ES-I3 (cell line): Measurements from ENCODE around the gene FXYD1.
"Not testable (repeated sequence)": the region's sequence is repeated elsewhere in the genome, so short reads cannot be mapped to it uniquely, and the experiment has no call there.

Experiments
- H3K36me3 ChIP-seq: 2 replicates; pipeline ENCODE4 v1.6.1; 2013; ENCODE audit warnings: mild to moderate bottlenecking, low read length, control low read depth, moderate library complexity; ENCODE audit not compliant: insufficient read depth
- H3K4me1 ChIP-seq: 2 replicates; pipeline ENCODE4 v1.6.1; 2013; ENCODE audit warnings: mild to moderate bottlenecking, control low read depth, low read length; ENCODE audit not compliant: insufficient read depth
- H3K9ac ChIP-seq: 2 replicates; pipeline ENCODE4 v1.6.1; 2013; ENCODE audit warnings: low read depth, mild to moderate bottlenecking, low read length, moderate library complexity
- H3K9me3 ChIP-seq: 2 replicates; pipeline ENCODE4 v1.6.1; 2013; ENCODE audit warnings: mild to moderate bottlenecking, low read length, moderate library complexity; ENCODE audit not compliant: control insufficient read depth, insufficient read depth

FXYD1 gene

GRCh38 chr19:35101949-35102348 is 36.7 kb upstream of the FXYD1 start:
- not testable (repeated sequence) for H3K9me3 ChIP-seq, H3K9ac ChIP-seq, H3K4me1 ChIP-seq, H3K36me3 ChIP-seq

GRCh38 chr19:35103614-35104013 is 35.0 kb upstream of the FXYD1 start:
- H3K9ac ChIP-seq, H3K9me3 ChIP-seq, H3K4me1 ChIP-seq, H3K36me3 ChIP-seq: not testable (repeated sequence)

GRCh38 chr19:35104361-35104760 is 34.3 kb upstream of the FXYD1 start:
- H3K9ac ChIP-seq: no peak overlapping the region
- no peaks in the 10 kb centered on the region for H3K9me3 ChIP-seq
- peaks cover 3% of the 10 kb centered on the region; the same call in 1 of the 2 replicates for H3K4me1 ChIP-seq
- H3K36me3 ChIP-seq: no peaks in the 10 kb centered on the region

GRCh38 chr19:35105047-35105410 is 33.6 kb upstream of the FXYD1 start:
- Histone ChIP-seq H3K9me3 (no peaks in the 10 kb centered on the region), H3K9ac (no peak overlapping the region), H3K36me3 (no peaks in the 10 kb centered on the region), H3K4me1 (peaks cover 3% of the 10 kb centered on the region; the same call in 1 of the 2 replicates)

GRCh38 chr19:35105411-35106290 is 33.0 kb upstream of the FXYD1 start:
- Histone ChIP-seq H3K4me1 (peaks cover 5% of the 10 kb centered on the region; the same call in 1 of the 2 replicates), H3K36me3 (no peaks in the 10 kb centered on the region), H3K9ac (no peak overlapping the region), H3K9me3 (no peaks in the 10 kb centered on the region)

GRCh38 chr19:35106291-35106583 is 32.4 kb upstream of the FXYD1 start:
- H3K9ac ChIP-seq: no peak overlapping the region
- H3K4me1 ChIP-seq: peaks cover 8% of the 10 kb centered on the region; the same call in 1 of the 2 replicates
- H3K9me3 ChIP-seq: no peaks in the 10 kb centered on the region
- H3K36me3 ChIP-seq: no peaks in the 10 kb centered on the region

GRCh38 chr19:35106898-35107541 is 31.6 kb upstream of the FXYD1 start:
- Histone ChIP-seq H3K9me3 (no peaks in the 10 kb centered on the region), H3K36me3 (no peaks in the 10 kb centered on the region), H3K4me1 (peaks cover 8% of the 10 kb centered on the region; the same call in 1 of the 2 replicates), H3K9ac (no peak overlapping the region)

GRCh38 chr19:35107545-35107944 is 31.1 kb upstream of the FXYD1 start:
- Histone ChIP-seq H3K4me1 (peaks cover 8% of the 10 kb centered on the region; the same call in 1 of the 2 replicates), H3K36me3 (no peaks in the 10 kb centered on the region), H3K9me3 (no peaks in the 10 kb centered on the region), H3K9ac (no peak overlapping the region)

GRCh38 chr19:35108730-35109129 is 29.9 kb upstream of the FXYD1 start:
- Histone ChIP-seq H3K4me1 (peaks cover 8% of the 10 kb centered on the region; the same call in 1 of the 2 replicates), H3K9ac (no peak overlapping the region), H3K9me3 (no peaks in the 10 kb centered on the region), H3K36me3 (no peaks in the 10 kb centered on the region)

- H3K9ac ChIP-seq: no peak overlapping the region
- no peaks in the 10 kb centered on the region for H3K36me3 ChIP-seq
- peaks cover 14% of the 10 kb centered on the region for H3K4me1 ChIP-seq
- no peaks in the 10 kb centered on the region for H3K9me3 ChIP-seq
Observed at GRCh38 chr19:35109395-35110112, 29.1 kb upstream of the FXYD1 start.

GRCh38 chr19:35110974-35111373 is 27.6 kb upstream of the FXYD1 start:
- H3K36me3 ChIP-seq: no peaks in the 10 kb centered on the region
- peaks cover 25% of the 10 kb centered on the region for H3K4me1 ChIP-seq
- H3K9ac ChIP-seq: no peak overlapping the region
- H3K9me3 ChIP-seq: no peaks in the 10 kb centered on the region

GRCh38 chr19:35112995-35113688 is 25.5 kb upstream of the FXYD1 start:
- Histone ChIP-seq H3K36me3 (no peaks in the 10 kb centered on the region), H3K9me3 (no peaks in the 10 kb centered on the region), H3K4me1 (peaks cover 26% of the 10 kb centered on the region), H3K9ac (no peak overlapping the region)

GRCh38 chr19:35114353-35115176 is 24.1 kb upstream of the FXYD1 start:
- Histone ChIP-seq H3K4me1 (peaks cover 23% of the 10 kb centered on the region), H3K9ac (peak overlapping the region; percentile 58), H3K9me3 (no peaks in the 10 kb centered on the region), H3K36me3 (no peaks in the 10 kb centered on the region)
